Naive B cell (primary cell): ENCODE results near the gene PRLHR. TPM values are rescaled to one million over a fixed set of nuclear protein-coding genes. Genes with fewer than 3 reads are reported as not detected.

Source experiments
- ATAC-seq, 2 donors: fragments of 150-1000 bp; cut with Tn5 transposase; 2 replicates each; pipeline ENCODE4 v1.10.0; 2021; ENCODE audit warnings: low read depth in 2 of 2, mild to moderate bottlenecking in 2 of 2, moderate library complexity in 2 of 2
- DNase-seq: peaks from one replicate; pipeline ENCODE4 v3.0.0; 2022
- H3K27ac Mint-ChIP-seq, 6 donors: one replicate each; pipeline ENCODE4 v1.8.0; 2020 to 2022; ENCODE audit warnings: mild to moderate bottlenecking in 6 of 6, mixed read lengths in 6 of 6, moderate library complexity in 5 of 6, inconsistent platforms in 2 of 6
- H3K27me3 Mint-ChIP-seq, 3 donors: one replicate each; pipeline ENCODE4 v1.8.0; 2021 to 2022; ENCODE audit warnings: mixed read lengths in 3 of 3, mild to moderate bottlenecking in 1 of 3
- H3K36me3 Mint-ChIP-seq, 2 donors: one replicate each; pipeline ENCODE4 v1.8.0; 2020 to 2022; ENCODE audit warnings: mixed read lengths in 2 of 2, inconsistent platforms in 1 of 2, mild to moderate bottlenecking in 1 of 2
- H3K4me1 Mint-ChIP-seq, 3 donors: one replicate each; pipeline ENCODE4 v1.8.0; 2020 to 2022; ENCODE audit warnings: mixed read lengths in 3 of 3, inconsistent platforms in 1 of 3, mild to moderate bottlenecking in 1 of 3, moderate library complexity in 1 of 3
- H3K4me3 Mint-ChIP-seq, 8 donors: one replicate each; pipeline ENCODE4 v1.8.0; 2020 to 2022; ENCODE audit warnings: mild to moderate bottlenecking in 8 of 8, mixed read lengths in 8 of 8, moderate library complexity in 8 of 8, inconsistent platforms in 2 of 8
- H3K9me3 Mint-ChIP-seq, 7 donors: one replicate each; pipeline ENCODE4 v1.8.0; 2020 to 2022; ENCODE audit warnings: mixed read lengths in 7 of 7, mild to moderate bottlenecking in 5 of 7, inconsistent platforms in 2 of 7, moderate library complexity in 1 of 7
- polyA plus RNA-seq, 6 donors: library from polyadenylated mRNA; unstranded; fragments of 300-500 nt; fragmentation: Illumina TruSeq; gene quantifications; one replicate each; pipeline ENCODE4 v1.2.3, GENCODE V29; 2021; ENCODE audit warnings: low read depth in 6 of 6

The PRLHR gene
- polyA plus RNA-seq, 6 donors from 2014 or later = not detected

- Mint-ChIP-seq H3K27me3 (peaks cover 49 to 59% (median 58%) of the 10 kb centered on the region in 3 donors), H3K4me1 (no peaks in the 10 kb centered on the region), H3K4me3 (no peak overlapping the region), H3K27ac (no peak overlapping the region), H3K9me3 (peaks cover 0 to 3% (median 0%) of the 10 kb centered on the region in 7 donors), H3K36me3 (no peaks in the 10 kb centered on the region)
- DNase-seq (no peak), ATAC-seq (no peak)
Observed at GRCh38 chr10:118542205-118542604, 53.2 kb downstream of the PRLHR start.

GRCh38 chr10:118541718-118542117, 53.7 kb downstream of the PRLHR start:
- Mint-ChIP-seq H3K27ac (no peak overlapping the region), H3K9me3 (peaks cover 0 to 3% (median 0%) of the 10 kb centered on the region in 7 donors), H3K36me3 (no peaks in the 10 kb centered on the region), H3K4me1 (no peaks in the 10 kb centered on the region), H3K27me3 (peaks cover 46 to 58% (median 54%) of the 10 kb centered on the region in 3 donors), H3K4me3 (no peak overlapping the region)
- no peak for ATAC-seq
- DNase-seq = no peak

Other genes starting within 250 kb of the PRLHR start
- 10 to 100 TPM; 21.5 to 40.9 (median 35.7) TPM for gene CACUL1, start 159.3 kb upstream of the PRLHR start, polyA plus RNA-seq